GM12865 (cell line): ENCODE results near the gene CACNA2D1.

Experiments
- DNase-seq: peaks from one replicate; pipeline ENCODE4 v3.0.0; 2010; ENCODE audit warnings: low read depth
- H3K4me3 ChIP-seq: 2 replicates; pipeline ENCODE4 v1.5.1; 2011; ENCODE audit warnings: mild to moderate bottlenecking, low read depth, low read length, control low read depth
- CTCF ChIP-seq: IDR thresholded peaks from 2 replicates; pipeline ENCODE4 v1.5.1; 2011; ENCODE audit warnings: low read length, control low read depth, low read depth, inconsistent platforms; ENCODE audit not compliant: insufficient read depth; ENCODE audit errors: missing control alignments

Gene CACNA2D1

GRCh38 chr7:82036146-82036886 is 407.3 kb downstream of the CACNA2D1 start:
- DNase-seq, result no peak

GRCh38 chr7:82035456-82035855 is 408.1 kb downstream of the CACNA2D1 start:
- DNase-seq, result no peak
- H3K4me3 ChIP-seq, result no peak overlapping the region
- TF ChIP-seq CTCF, result no peak

More at GRCh38 chr7:82036146-82036886, 407.3 kb downstream of the CACNA2D1 start:
- H3K4me3 ChIP-seq, result no peak overlapping the region
- no peak for TF ChIP-seq CTCF

GRCh38 chr7:82032901-82033300 is 410.7 kb downstream of the CACNA2D1 start:
- no peak for TF ChIP-seq CTCF

GRCh38 chr7:82029236-82029913 is 414.2 kb downstream of the CACNA2D1 start:
- TF ChIP-seq CTCF, result no peak
- no peak for DNase-seq
- no peak overlapping the region for H3K4me3 ChIP-seq

More at GRCh38 chr7:82032901-82033300, 410.7 kb downstream of the CACNA2D1 start:
- no peak overlapping the region for H3K4me3 ChIP-seq
- DNase-seq, result no peak

- no peak overlapping the region for H3K4me3 ChIP-seq
- no peak for TF ChIP-seq CTCF
- no peak for DNase-seq
Measured at GRCh38 chr7:82028097-82028496, 415.5 kb downstream of the CACNA2D1 start.

- no peak for TF ChIP-seq CTCF
- H3K4me3 ChIP-seq, result no peak overlapping the region
- DNase-seq, result no peak
Measured at GRCh38 chr7:82021713-82022112, 421.9 kb downstream of the CACNA2D1 start.

GRCh38 chr7:82021036-82021435 is 422.5 kb downstream of the CACNA2D1 start:
- no peak overlapping the region for H3K4me3 ChIP-seq
- DNase-seq, result no peak
- no peak for TF ChIP-seq CTCF
